Loucy (cell line): ENCODE data around the gene AP1B1.

Experiments
- EZH2phosphoT487 ChIP-seq: fragments of 200-600 bp; IDR thresholded peaks from 2 replicates; pipeline ENCODE4 v1.6.1; 2018; ENCODE audit warnings: antibody characterized with exemption, mild to moderate bottlenecking, moderate library complexity, borderline replicate concordance
- TF ChIP-seq, protein P1 (sequence below): fragments of 200-600 bp; sonication (generic); conservative IDR thresholded peaks from 2 replicates; pipeline ENCODE4 v1.5.1; 2014; ENCODE audit warnings: mild to moderate bottlenecking, antibody characterized with exemption, low read length

DNA sequence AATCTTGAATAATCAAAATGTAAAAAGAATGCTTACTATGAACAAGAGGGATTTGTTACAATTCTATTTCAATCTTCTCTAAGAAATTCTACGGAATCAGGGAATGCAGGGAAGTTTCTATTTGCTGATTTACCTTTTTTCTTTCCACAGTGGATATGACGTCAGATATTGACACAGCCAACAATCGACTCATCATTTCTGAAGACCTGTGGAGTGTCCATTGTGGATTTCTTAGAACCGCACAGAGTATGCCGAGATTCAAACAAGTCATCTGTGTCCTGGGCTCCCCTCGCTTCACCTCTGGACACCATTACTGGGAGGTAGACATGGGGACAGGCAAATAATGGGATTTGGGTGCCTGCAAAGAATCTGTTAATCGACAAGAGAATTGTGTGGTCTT lies 45.9 kb upstream of the AP1B1 start:
- TF ChIP-seq, protein P1, sequence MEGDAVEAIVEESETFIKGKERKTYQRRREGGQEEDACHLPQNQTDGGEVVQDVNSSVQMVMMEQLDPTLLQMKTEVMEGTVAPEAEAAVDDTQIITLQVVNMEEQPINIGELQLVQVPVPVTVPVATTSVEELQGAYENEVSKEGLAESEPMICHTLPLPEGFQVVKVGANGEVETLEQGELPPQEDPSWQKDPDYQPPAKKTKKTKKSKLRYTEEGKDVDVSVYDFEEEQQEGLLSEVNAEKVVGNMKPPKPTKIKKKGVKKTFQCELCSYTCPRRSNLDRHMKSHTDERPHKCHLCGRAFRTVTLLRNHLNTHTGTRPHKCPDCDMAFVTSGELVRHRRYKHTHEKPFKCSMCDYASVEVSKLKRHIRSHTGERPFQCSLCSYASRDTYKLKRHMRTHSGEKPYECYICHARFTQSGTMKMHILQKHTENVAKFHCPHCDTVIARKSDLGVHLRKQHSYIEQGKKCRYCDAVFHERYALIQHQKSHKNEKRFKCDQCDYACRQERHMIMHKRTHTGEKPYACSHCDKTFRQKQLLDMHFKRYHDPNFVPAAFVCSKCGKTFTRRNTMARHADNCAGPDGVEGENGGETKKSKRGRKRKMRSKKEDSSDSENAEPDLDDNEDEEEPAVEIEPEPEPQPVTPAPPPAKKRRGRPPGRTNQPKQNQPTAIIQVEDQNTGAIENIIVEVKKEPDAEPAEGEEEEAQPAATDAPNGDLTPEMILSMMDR = no peak
- TF ChIP-seq EZH2phosphoT487 = no peak
